Measurements from ENCODE around the gene ISM2.

Gene ISM2

GRCh38 chr14:77508249-77508648 is 9.6 kb upstream of the ISM2 start:
- no peak for DNase-seq (ENCODE audit: low read depth in 2 of 2)

GRCh38 chr14:77507762-77508161 is 9.1 kb upstream of the ISM2 start:
- DNase-seq (ENCODE audit: low read depth in 2 of 2), result no peak

GRCh38 chr14:77505031-77505430 is 6.4 kb upstream of the ISM2 start:
- DNase-seq (ENCODE audit: low read depth in 2 of 2), result no peak

- DNase-seq (ENCODE audit: low read depth in 2 of 2), result no peak
Observed at GRCh38 chr14:77503138-77503537, 4.5 kb upstream of the ISM2 start.

GRCh38 chr14:77502109-77502782 is 3.6 kb upstream of the ISM2 start:
- no peak for DNase-seq (ENCODE audit: low read depth in 2 of 2)

- DNase-seq (ENCODE audit: low read depth in 2 of 2), result no peak
Observed at GRCh38 chr14:77498984-77499527, 440 bp upstream of the ISM2 start.

- DNase-seq (ENCODE audit: low read depth in 2 of 2), result no peak
Observed at GRCh38 chr14:77495334-77495733, 3.3 kb downstream of the ISM2 start.

GRCh38 chr14:77491056-77491455 is 7.6 kb downstream of the ISM2 start:
- DNase-seq (ENCODE audit: low read depth in 2 of 2), result no peak

GRCh38 chr14:77490347-77490986 is 8.1 kb downstream of the ISM2 start:
- DNase-seq (ENCODE audit: low read depth in 2 of 2), result no peak

- no peak for DNase-seq (ENCODE audit: low read depth in 2 of 2)
Observed at GRCh38 chr14:77489041-77489440, 9.6 kb downstream of the ISM2 start.

GRCh38 chr14:77488558-77488957 is 10.1 kb downstream of the ISM2 start:
- no peak for DNase-seq (ENCODE audit: low read depth in 2 of 2)

GRCh38 chr14:77485901-77486678 is 12.5 kb downstream of the ISM2 start:
- no peak for DNase-seq (ENCODE audit: low read depth in 2 of 2)

GRCh38 chr14:77485256-77485655 is 13.4 kb downstream of the ISM2 start:
- DNase-seq (ENCODE audit: low read depth in 2 of 2), result no peak

- no peak for DNase-seq (ENCODE audit: low read depth in 2 of 2)
Observed at GRCh38 chr14:77482422-77482821, 16.2 kb downstream of the ISM2 start.

GRCh38 chr14:77478796-77479195 is 19.8 kb downstream of the ISM2 start:
- no peak for DNase-seq (ENCODE audit: low read depth in 2 of 2)

- DNase-seq (ENCODE audit: low read depth in 2 of 2), result no peak
Observed at GRCh38 chr14:77478029-77478428, 20.6 kb downstream of the ISM2 start.

GRCh38 chr14:77475432-77476115 is 23.0 kb downstream of the ISM2 start:
- DNase-seq (ENCODE audit: low read depth in 2 of 2), result no peak

- DNase-seq (ENCODE audit: low read depth in 2 of 2), result no peak
Observed at GRCh38 chr14:77474479-77475177, 24.0 kb downstream of the ISM2 start.

GRCh38 chr14:77473921-77474320 is 24.7 kb downstream of the ISM2 start:
- DNase-seq (ENCODE audit: low read depth in 2 of 2), result no peak

- DNase-seq (ENCODE audit: low read depth in 2 of 2), result no peak
Observed at GRCh38 chr14:77470224-77470870, 28.3 kb downstream of the ISM2 start.

- DNase-seq (ENCODE audit: low read depth in 2 of 2), result no peak
Observed at GRCh38 chr14:77469539-77469938, 29.1 kb downstream of the ISM2 start.

All from stimulated activated CD4-positive, alpha-beta T cell treated with anti-CD3 and anti-CD28 coated beads, Interleukin-4, amount 100 ng/mL, for 48 hours (primary cell).